ENCODE measurements around the gene TRIM17.

DNA sequence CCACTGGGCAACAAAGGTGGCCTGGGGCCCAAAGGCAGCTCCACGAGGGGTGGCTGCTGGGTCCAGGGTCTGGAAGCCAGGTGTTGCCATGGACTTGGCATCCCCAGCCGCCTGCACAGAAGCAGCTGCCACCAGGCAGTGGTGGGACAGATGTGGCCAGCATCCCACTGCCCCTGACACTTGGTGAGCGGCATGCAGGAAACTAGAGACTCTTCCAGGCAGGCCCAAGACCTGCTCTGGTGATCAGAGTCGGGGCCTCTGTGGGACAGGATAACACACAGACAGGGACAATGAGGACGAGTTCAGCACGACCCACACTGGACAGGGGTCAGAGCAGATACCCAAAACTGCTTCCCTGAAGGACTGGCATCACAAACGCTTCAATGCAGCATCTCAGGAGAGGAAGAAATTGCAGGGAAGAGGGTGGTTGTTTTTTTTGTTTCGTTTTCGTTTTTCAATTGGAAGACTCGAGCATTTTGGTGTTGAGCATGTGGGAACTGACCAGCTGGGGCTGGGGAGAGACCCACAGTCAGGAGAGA is 36.4 kb upstream of the TRIM17 start:
- no peak for TF ChIP-seq CHD2 (IDR thresholded peaks at IDR 0.05; ENCODE audit: low read length)
- no peak for TF ChIP-seq CTCF (IDR thresholded peaks at IDR 0.05; ENCODE audit: control extremely low read depth in 1 of 3, insufficient read depth in 1 of 3, low read depth in 1 of 3, low read length in 3 of 3)
- TF ChIP-seq JUN (IDR thresholded peaks at IDR 0.05; ENCODE audit: low read depth, low read length) = no peak
- no peak for TF ChIP-seq RFX5 (IDR thresholded peaks at IDR 0.05; ENCODE audit: borderline replicate concordance, low read depth, low read length)
- no peak for TF ChIP-seq CBX8 (IDR thresholded peaks at IDR 0.05; ENCODE audit: borderline replicate concordance, low read depth, low read length)
- TF ChIP-seq EZH2 (IDR thresholded peaks at IDR 0.05; ENCODE audit: low read depth, low read length, severe bottlenecking) = no peak
- no peak for TF ChIP-seq BACH1 (IDR thresholded peaks at IDR 0.05; ENCODE audit: low read length)
- TF ChIP-seq SP1 (IDR thresholded peaks at IDR 0.05; ENCODE audit: low read depth, low read length) = no peak
